ENCODE results near the gene HOOK2.
A peak's percentile ranks its signal among the peaks of the same experiment; 100 is the strongest.

Gene HOOK2

DNA sequence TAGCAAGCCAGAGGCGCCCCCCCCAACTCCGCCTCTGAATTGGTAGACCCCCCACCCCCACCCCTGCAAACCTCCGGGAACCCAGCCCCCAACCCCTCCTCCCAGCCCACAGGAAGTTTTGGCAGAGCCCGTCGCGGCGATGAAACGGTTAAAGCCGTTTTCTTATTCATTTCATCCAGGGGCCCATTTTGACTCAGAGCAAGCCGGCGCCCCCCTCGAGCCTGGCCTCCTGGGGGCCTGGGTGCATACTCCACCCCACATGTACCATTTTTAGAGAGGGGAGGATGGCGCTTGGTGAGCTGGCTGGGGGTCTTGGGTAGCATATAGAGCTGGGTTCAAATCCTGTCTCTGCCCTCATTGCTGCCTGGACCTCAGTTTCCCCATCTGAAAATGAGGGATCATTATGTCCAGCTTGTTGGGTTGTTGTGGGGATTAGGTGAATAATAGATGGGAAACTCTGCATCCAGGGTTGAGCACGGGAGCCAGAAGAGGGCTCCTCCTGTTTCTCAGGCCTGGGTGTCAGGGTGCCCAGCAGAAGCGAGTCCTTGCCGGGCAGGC, 8.0 kb upstream of the HOOK2 start:
- no peak for DNase-seq

DNA sequence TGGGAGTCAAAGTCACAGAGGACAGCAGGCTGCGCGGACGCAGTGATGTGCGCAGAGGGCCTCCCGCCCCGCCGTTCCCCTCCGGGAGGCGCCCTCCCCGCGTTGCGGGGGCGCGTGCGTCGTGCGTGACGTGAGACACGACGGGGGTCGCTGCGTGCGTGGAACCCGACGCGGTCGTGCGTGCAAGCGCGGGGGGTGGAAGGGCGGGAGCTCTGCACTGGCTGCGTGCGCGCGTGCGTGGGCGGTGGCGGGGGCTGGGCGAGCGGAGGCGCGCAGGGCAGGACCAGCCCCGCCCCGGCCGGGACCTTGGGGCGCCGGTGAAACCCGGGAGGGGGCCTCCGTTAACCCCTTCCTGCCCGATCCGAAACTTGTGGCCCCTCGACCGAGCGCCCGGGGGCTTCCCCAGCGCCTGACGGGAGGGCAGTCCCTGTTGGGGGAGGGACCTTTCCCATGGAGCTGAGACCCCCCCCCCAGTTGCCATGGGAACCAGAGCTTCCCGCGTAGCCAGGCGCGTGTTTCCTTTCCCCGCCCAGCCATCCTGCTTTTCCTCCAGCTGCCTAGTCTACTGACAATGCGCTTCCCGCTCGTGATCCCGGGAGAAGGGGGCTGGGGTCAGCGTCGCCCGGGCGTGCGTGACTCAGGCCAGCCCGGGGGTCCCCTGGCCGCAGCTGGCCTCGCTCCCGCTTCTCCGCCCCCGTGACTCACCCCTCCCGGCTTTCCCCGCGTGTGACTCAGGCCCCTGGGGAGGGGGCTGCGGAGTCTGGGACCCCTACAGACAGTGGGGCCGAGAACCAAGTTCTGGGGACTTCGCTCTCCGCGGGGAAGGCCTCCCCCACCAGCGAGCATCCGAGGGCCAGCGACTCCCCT, 7.3 kb upstream of the HOOK2 start:
- DNase-seq, result peak; percentile 92

DNA sequence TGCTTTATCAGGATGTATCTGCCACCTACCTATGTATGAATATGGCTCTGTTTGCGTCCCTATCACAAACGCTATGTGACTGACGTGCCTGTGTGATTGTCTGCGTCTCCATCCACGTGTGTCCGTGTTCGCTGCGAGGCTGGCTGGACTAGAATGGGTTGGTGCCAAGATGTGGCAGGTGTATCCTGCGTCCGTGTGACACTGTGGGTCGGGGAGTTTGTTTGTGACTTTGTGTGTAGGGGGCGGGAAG, 6.7 kb upstream of the HOOK2 start:
- DNase-seq, result no peak

DNA sequence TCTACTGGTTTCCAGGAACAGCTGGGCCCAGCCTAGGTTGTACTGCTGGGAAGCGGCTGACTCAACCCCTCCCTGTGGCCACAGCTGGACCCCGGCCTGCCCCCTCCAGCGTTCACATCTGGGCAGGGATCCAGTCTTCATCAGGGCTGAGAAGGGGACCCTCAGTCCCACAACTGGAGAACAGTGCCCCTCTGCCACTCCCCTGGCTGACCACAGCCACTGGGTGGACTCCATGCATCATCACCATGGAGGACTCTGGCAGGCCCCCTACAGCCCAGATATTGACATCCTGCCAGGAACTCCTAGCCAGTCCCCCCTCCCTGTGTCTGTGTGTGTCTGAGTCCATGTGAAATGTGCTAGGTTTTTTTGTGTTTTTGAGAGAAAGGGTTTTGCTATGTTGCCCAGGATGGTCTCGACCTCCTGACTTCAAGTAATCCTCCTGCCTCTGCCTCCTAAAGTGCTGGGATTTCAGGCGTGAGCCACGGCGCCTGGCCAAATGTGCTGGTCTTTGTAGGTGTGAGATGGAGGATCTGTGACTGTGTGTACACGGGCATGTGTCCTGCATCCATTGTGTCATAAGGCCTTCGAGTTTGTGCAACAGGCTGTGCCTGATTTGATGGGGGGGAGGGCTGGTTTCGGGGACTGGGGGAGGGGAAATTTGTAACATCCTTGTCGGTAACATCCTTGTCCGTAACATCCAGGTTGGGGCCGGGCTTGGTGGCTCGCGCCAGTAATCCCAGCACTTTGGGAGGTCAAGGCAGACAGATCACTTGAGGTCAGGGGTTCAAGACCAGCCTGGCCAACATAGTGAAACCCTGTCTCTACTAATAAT, 4.0 kb upstream of the HOOK2 start:
- DNase-seq, result peak; percentile 62

DNA sequence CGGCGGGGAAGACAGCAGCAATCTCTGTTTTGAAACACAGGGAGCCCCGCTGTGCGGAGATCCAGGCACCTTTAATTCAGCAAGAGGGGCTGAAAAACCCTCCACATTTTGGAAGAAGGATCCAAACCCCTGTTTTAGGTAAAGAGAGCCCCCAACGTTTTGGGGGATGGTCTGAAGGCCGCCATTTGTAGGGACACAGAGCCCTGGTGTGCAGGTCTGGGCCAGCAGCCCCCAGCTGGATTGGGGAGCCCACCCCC, 3.5 kb upstream of the HOOK2 start:
- no peak for DNase-seq

DNA sequence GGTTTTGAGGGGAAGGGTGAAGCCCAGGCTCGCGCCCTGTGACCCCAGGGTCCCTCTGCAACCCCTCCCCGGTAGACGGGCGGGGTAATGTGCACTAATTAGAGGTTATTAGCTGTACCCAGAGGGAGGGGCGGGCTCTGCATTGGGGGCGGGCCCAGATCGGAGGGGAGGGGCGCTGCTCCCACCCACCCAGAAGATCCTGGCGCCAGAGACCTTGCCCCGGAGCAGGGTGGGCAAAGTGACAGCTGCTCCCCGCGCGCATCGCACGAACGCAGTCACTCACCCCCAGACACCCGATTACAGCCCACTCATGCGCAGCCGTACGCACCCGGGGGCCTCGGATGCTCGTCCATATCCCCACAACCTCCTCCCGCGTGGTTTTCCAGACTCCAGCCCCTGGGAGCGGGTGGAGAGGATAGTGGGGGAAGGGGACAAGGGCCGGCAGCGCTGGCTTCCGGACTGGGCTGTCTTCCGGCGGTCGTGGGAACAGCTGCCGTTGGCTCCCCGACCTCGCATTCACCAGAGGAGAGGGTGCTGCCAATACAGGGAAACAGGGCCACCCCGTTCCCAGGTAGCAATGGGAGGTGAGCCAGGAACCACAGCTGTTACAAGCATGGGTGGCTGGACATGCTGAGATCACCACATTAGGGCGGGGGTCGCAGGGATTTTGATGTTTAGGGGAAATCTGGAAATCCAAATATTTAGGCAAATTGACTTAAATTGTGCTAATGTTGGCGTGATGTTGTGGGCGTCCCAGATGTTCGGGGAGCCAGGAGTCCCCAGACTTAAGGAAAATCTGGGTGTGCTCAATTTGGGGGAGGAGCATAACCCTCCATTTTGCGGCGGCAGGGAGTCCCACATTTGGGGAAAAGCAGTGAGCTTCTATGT, 2.9 kb upstream of the HOOK2 start:
- peak; percentile 74 for DNase-seq

DNA sequence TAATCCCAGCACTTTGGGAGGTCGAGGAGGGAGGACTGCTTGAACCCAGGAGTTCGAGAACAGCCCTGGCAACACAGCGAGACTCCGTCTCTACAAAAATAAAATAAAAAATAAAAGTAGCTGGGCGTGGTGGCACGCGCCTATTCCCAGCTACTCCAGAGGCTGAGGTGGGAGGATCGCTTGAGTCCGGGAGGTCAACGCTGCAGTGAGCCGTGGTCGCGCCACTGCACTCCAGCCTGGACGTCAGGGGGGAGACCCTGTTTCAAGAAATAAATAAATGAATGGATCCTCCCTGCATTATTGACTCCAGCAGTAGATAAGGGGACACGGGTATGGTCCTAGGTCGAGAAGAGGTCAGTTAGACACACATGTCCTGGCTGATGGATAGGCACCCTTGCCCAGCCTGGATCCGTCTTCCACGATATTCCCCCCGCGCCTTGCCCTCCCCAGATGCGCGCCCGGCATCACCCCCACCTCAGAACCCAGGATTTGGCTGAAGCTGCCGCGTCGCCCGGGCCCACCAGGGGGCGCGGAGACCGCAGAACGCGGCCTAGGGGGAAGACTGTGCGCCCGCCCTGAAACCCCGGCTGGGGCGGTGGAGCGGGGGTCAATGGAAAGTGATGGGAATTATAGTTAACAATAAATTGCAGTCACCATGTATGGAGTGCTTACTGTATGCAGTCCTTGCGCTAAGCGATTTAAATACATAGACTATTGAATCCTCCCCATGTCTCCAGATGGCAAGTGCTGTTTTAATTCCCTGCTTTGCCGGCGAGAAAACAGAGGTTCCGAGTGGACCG, 2.1 kb upstream of the HOOK2 start:
- DNase-seq, result peak; percentile 80

DNA sequence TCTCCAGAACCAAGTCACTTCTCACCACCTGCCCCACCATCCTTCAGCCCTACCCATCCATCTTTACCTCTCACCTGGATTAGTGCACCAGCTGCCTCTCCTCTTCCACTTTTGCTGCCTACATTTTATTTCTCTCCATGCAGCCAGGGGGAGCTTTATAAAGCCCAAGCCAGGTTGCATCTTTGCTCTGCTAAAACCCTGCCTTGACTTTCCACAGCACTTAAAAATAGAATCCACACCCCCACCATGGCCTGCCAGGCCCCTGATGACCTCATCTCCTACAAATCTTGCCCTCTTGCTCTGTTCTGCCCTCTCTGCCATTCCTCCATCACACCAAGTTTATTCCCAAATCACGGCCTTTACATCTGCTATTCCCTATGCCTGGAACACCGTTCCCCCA, 1.8 kb downstream of the HOOK2 start:
- DNase-seq, result no peak

DNA sequence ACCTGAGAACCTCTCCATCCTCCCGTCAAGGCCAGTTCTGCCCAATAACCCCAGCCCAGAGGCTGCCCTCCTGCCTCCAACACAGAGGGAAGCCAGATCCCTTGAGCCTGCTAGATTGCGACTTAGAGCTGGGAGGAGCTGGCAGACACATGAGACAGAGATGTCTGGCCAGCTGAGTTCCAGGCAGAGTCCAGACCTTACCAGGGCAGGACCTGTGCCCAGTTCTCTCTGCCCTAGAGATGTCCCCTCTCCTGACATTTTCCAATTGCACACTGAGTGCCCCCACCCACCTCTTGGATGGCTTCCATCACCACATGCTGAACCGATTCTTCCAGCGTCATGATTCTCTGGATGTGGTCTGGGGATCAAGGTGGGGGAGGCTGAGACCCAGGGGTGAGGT, 3.0 kb downstream of the HOOK2 start:
- no peak for DNase-seq

DNA sequence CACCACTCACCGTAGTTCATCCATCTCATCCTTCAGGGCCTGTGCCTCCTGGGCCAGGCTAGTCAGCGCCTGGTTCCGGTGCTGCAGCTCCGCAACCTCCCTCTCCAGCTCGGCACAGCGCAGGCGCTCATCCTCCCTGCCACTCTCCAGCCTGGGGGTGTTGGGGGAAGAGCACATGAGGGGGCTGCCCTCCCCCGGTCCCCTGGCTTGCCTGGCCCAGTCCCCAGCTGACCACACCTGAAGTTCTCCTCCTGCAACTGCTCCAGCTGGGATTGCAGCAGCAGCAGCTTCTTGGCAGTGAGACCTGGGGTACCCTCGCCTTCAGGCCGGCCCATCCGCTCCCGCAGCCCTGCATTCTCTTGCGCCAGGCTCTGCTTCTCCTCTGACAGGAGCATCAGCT, 4.4 kb downstream of the HOOK2 start:
- DNase-seq, result no peak

DNA sequence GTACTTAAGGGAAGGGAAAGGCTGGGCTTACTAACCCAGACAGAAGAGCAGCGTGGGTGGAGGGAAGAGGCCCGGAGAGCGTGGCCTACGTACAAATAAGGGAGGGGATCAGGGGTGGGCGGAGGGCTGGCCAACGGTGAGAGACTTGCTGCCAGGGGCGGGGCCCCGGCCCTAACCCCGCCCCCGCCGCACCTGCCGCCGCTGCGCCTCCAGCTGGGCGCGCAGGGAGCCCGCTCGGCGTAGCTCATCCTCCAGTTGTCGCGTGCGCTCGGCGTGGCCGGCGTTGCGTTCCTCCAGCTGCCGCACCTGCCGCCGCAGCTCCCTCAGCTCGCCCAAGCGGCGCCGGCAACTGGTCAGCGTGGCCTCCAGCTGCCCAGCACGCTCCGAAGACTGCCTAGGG, 5.7 kb downstream of the HOOK2 start:
- DNase-seq, result peak; percentile 45

DNA sequence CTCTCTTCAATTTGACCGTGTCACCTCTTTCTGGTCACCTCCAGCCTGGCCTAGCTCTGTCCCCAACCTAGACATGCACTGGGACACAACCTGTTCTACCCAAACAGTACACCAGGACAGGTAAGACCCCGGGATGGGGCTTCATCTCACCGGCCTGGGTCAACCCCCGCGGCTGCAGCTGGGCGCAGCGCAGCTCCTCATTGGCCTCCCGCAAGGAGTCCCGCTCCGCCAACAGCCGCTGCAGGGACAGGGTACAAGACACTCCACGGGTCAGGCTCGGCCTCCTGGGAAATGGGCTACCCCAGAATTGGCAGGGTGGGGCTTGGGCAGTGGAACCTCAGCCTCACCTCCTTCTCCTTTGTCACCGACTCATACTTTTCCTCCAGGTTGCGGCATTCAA, 7.7 kb downstream of the HOOK2 start:
- DNase-seq, result no peak

DNA sequence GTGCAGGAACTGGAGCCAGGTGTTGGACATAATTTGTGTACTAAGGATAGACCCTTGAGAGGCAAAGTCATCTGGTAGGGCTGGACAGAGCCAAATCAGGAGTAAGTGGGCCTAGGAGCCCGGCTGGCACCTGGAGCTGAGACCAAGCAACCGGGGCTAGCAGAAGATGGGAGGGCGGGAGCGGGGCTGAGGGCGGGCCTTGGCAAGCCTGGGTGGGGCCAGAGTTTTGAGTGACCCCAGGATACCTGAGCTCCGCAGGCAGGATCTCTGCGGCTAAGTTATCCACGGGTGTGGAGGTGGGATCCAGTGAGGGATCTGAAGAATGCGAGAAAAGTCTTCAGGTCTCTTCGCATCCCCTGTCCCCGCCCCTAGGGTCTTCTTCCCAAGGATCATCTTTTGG, 8.2 kb downstream of the HOOK2 start:
- no peak for DNase-seq

DNA sequence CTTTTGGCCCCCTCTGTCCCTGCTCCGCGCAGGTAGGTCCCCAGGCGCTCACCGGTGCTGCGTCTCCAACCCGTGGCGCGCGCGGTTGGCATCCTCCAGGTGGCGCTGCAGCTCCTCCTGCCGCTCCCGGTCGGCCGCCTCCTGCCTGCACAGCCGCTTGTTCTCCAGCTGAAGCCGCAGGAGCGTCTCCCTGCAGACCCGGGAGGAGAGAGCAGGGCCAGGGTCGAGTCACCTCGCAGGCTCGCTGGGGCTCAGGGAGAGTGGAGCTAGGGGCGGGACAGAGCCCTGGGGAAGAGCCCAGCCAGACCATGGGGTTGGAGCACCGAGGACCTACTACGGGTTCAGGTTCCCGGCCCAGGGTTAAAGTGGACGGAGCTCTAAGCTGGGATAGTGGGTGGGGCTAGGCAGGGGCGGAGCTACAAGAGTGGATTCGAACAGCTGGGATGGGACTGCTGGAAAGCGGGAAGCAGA, 9.3 kb downstream of the HOOK2 start:
- DNase-seq, result peak; percentile 77

DNA sequence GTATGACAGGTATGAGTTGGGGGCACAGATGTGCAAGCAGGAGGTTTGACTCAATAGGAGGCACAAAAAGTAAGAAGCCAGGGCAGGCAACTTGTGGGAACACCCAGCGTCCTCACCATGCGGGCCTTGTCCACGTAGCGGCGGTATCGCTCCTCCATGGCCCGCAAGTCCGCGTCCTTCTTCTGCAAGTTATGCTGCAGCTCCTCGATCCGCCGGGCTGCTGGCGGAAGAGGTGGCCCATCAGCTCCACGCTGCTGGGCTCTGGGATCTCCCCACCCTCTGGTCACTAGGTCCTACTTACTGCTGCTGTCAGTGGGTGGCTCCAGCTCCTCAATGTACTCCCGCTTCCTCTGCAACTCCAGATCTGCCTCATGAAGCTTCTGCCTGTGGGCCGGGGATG, 10.7 kb downstream of the HOOK2 start:
- DNase-seq, result no peak

DNA sequence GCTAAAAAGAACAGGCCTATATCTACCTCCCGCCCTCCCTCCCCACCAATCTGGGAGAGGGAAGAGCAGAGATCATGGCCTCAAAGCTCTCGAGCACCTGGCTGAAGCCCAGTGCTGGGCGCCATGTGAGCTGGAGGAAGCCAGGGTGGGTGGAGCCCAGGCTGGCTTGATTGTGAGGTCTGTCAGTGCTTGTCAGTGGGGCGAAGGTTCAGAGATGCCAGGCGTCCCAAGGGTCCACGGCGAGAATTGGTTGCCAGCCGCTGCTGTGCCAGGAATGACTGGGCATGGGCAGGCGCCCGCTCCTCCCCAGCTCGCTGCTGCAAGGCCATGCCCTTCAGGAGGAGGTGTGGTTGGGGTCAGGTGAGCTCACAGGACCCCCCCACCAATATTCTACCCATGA, 12.3 kb downstream of the HOOK2 start:
- no peak for DNase-seq

DNA sequence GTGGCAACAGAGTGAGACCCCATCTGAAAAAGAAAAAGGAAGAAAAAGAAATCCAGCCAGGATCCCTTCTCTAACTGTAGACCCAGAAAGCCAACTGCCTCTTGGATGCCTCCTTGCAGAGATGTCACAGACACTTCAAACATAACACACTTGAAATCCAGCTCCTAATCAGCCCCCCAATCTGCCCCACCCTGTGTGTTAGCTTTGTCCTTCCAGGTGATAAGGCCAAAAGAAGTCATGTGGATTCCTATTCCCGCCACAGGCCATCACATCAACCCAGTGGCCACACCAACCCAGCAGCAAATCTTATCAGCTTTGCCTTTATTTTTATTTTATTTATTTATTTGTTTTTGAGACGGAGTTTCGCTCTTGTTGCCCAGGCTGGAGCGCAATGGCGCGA, 15.7 kb downstream of the HOOK2 start:
- no peak for DNase-seq

DNA sequence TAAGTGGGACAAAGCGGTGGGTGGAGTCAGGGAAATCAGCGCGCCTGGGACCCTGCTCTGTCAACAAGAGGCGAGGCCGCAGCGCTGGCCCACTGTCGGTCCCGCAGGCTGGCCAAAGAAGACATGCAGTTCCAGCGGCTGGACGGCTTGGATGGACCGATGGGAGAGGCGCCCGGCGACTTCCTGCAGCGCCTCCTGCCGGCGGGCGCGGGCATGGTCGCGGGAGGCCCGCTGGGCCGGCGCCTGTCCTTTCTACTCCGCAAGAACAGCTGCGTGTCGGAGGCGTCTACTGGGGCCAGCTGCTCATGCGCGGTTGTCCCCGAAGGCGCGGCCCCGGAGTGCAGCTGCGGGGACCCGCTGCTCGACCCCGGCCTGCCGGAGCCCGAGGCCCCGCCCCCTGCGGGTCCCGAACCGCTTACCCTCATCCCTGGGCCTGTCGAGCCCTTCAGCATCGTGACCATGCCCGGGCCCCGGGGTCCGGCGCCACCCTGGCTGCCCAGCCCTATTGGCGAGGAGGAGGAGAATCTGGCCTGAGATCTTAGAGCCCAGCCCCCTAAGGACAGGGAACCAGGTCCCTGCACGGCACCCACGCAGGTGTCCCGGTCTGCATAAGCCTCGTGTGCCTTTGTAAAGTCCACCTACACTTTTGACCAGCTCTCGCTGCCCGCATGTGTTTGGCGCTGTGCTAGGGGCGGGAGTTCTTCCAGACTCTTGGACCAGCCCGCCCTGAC, 17.6 kb downstream of the HOOK2 start:
- DNase-seq, result peak; percentile 81

DNA sequence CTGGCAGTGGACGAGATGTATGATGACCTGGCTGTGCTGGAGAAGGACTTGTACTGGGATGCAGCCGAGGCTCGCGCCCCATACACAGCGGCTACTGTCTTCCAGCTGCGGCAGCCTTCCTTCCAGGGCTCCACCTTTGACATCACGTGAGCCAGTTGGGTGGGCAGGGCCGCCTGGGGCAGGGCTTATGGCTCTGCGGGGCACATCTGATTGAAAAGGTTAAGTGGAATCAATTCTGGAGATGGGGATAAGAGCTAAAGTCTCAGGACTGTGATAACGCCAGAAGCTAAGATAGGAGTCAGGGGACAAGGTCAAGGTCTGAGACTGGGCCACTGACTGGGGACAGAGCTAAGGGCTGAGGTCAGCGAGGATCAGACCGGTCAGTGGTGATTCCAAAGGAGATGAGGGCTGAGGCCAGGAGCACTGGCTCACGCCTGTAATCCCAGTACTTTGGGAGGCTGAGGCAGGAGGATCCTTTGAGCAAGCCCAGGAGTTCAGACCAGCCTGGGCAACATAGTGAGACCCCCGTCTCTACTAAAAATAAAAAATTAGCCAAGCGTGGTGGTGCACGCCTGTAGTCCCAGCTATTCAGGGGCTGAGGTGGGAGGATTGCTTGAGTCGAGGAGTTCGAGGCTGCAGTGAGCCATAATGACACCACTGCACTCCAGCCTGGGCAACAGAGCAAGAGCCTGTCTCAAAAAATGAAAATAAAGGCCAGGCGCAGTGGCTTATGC, 19.0 kb downstream of the HOOK2 start:
- no peak for DNase-seq

DNA sequence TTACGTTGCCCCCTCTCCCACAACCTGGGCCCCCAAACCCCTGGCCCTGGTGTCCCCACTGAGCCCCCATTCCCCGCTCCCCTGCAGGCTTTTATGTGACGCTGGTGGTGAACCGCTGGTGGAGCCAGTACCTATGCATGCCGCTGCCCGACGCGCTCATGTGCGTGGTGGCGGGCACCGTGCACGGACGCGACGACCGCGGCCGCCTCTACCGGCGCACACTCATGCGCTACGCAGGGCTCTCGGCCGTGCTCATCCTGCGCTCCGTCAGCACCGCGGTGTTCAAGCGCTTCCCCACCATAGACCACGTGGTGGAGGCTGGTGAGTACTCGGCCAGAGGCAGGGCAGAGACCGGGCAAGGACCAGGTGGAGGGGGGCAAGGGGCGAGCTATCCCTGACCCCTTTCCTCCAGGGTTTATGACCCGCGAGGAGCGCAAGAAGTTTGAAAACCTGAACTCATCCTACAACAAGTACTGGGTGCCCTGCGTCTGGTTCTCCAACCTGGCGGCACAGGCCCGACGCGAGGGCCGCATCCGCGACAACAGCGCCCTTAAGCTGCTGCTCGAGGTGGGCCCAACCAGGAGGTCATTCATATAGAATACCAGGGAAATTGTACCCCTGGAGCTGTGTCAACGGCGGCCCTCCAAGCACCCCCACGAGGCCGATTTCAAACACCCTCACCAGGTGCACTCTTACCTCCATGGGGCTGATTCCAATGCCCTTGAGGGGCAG, 20.7 kb downstream of the HOOK2 start:
- DNase-seq, result no peak
